OCI-LY7 (cell line): ENCODE data around the gene THAP2. TPM values are rescaled to one million over a fixed set of nuclear protein-coding genes. Genes with fewer than 3 reads are reported as not detected.

Source experiments
- BruUV-seq: library from RNA; stranded (reverse); fragments of 400-500 nt; replicated peaks from 2 replicates; lab custom pipeline; 2021; lab: Mats Ljungman, UMichigan
- CTCF ChIA-PET: fragments of 300-600 bp; sonication (Branson Sonifier 250); formaldehyde crosslinking; loops from one replicate; lab custom pipeline; 2022; ENCODE audit warnings: antibody characterized with exemption; ENCODE audit not compliant: unreplicated experiment; lab: Charles Lee
- POLR2A ChIA-PET: fragments of 300-600 bp; sonication (Branson Sonifier 250); formaldehyde crosslinking; loops from one replicate; lab custom pipeline; 2022; ENCODE audit warnings: antibody characterized with exemption; lab: Charles Lee
- DNase-seq: peaks from one replicate; pipeline ENCODE4 v3.0.0-alpha.2; 2015; ENCODE audit warnings: low spot score
- H2AFZ ChIP-seq: fragments of 200-600 bp; sonication (generic), shearing (Covaris generic); 2 replicates; pipeline ENCODE4 v1.6.1; 2014; ENCODE audit warnings: mild to moderate bottlenecking, antibody characterized with exemption, low read length, moderate library complexity
- H3K27ac ChIP-seq: fragments of 200-600 bp; sonication (generic); 2 replicates; pipeline ENCODE4 v1.5.1; 2014; ENCODE audit warnings: mixed run types, low read depth, mild to moderate bottlenecking, moderate library complexity, low read length, inconsistent platforms; ENCODE audit not compliant: poor library complexity, severe bottlenecking
- H3K36me3 ChIP-seq: fragments of 200-600 bp; sonication (generic); 2 replicates; pipeline ENCODE4 v1.6.1; 2014; ENCODE audit warnings: mild to moderate bottlenecking, antibody characterized with exemption, low read length, moderate library complexity, mixed read lengths; ENCODE audit not compliant: insufficient read depth
- H3K4me1 ChIP-seq: fragments of 200-600 bp; sonication (generic); 2 replicates; pipeline ENCODE4 v1.5.1; 2014; ENCODE audit warnings: mild to moderate bottlenecking, low read length; ENCODE audit not compliant: insufficient read depth, poor library complexity, severe bottlenecking
- H3K4me2 ChIP-seq: fragments of 200-600 bp; sonication (generic); 2 replicates; pipeline ENCODE4 v1.6.1; 2014; ENCODE audit warnings: mild to moderate bottlenecking, low read length
- H3K4me3 ChIP-seq: fragments of 200-600 bp; sonication (generic); 2 replicates; pipeline ENCODE4 v1.5.1; 2014; ENCODE audit warnings: mild to moderate bottlenecking, low read depth, low read length; ENCODE audit not compliant: poor library complexity, severe bottlenecking
- H3K79me2 ChIP-seq: fragments of 200-600 bp; sonication (generic); 2 replicates; pipeline ENCODE4 v1.6.1; 2016; ENCODE audit warnings: low read depth, mild to moderate bottlenecking, low read length, moderate library complexity, mixed read lengths; ENCODE audit not compliant: insufficient read depth
- H3K9me2 ChIP-seq: fragments of 200-600 bp; sonication (generic); 2 replicates; pipeline ENCODE4 v1.6.1; 2016; ENCODE audit warnings: mild to moderate bottlenecking, low read length, mixed read lengths; ENCODE audit not compliant: insufficient read depth
- H3K9me3 ChIP-seq: fragments of 200-600 bp; sonication (generic); 2 replicates; pipeline ENCODE4 v1.6.1; 2014; ENCODE audit warnings: mild to moderate bottlenecking, mixed run types, low read length, mixed read lengths
- H4K20me1 ChIP-seq: fragments of 200-600 bp; sonication (generic); 2 replicates; pipeline ENCODE4 v1.6.1; 2014; ENCODE audit warnings: mild to moderate bottlenecking, antibody characterized with exemption, low read length, moderate library complexity, mixed read lengths; ENCODE audit not compliant: insufficient read depth
- EZH2phosphoT487 ChIP-seq: fragments of 200-600 bp; sonication (generic); IDR thresholded peaks from 2 replicates; pipeline ENCODE4 v1.6.1; 2018; ENCODE audit warnings: low read depth, borderline replicate concordance, mild to moderate bottlenecking, mixed run types, antibody characterized with exemption, low read length, moderate library complexity, mixed read lengths
- intact Hi-C: fragments of 100-400 bp; cut with micrococcal nuclease; formaldehyde crosslinking; loops from one replicate; pipeline ENCODE4 v1.10.0; 2022; ENCODE audit not compliant: unreplicated experiment
- total RNA-seq, 2 experiments: library from RNA; depleted of rRNA in 1 of 2; stranded (reverse); fragments of >200 nt in 1 of 2; shearing (Covaris generic) in 1 of 2; gene quantifications; 2 replicates each; pipeline ENCODE4 v1.2.3, GENCODE V29; 2014 to 2022
- TF ChIP-seq, protein P1 (sequence below): fragments of 200-600 bp; sonication (generic); conservative IDR thresholded peaks from 2 replicates; pipeline ENCODE4 v1.5.1; 2014; ENCODE audit warnings: mild to moderate bottlenecking, antibody characterized with exemption, low read length, moderate library complexity, mixed read lengths

Gene THAP2
- total RNA-seq, 2 experiments from 2014 or later: 8.2 to 9.3 TPM

GRCh38 chr12:71652656-71653055, 11.4 kb upstream of the THAP2 start:
- POLR2A ChIA-PET: no interaction called here

GRCh38 chr12:71653137-71653536, 11.0 kb upstream of the THAP2 start:
- Histone ChIP-seq H4K20me1 (no peaks in the 10 kb centered on the region), H3K4me2 (no peak overlapping the region), H3K4me1 (no peaks in the 10 kb centered on the region), H3K79me2 (peaks cover 87% of the 10 kb centered on the region), H3K27ac (no peak overlapping the region), H2AFZ (no peak overlapping the region), H3K36me3 (peaks cover 97% of the 10 kb centered on the region), H3K9me3 (peaks cover 30% of the 10 kb centered on the region), H3K9me2 (no peaks in the 10 kb centered on the region), H3K4me3 (no peak overlapping the region)
- no peak for DNase-seq
- BruUV-seq: no TSS peak
- CTCF ChIA-PET: no interaction called here
- intact Hi-C loops: no loop called here
- POLR2A ChIA-PET: no interaction called here
- TF ChIP-seq EZH2phosphoT487: no peak
- TF ChIP-seq, protein P1, sequence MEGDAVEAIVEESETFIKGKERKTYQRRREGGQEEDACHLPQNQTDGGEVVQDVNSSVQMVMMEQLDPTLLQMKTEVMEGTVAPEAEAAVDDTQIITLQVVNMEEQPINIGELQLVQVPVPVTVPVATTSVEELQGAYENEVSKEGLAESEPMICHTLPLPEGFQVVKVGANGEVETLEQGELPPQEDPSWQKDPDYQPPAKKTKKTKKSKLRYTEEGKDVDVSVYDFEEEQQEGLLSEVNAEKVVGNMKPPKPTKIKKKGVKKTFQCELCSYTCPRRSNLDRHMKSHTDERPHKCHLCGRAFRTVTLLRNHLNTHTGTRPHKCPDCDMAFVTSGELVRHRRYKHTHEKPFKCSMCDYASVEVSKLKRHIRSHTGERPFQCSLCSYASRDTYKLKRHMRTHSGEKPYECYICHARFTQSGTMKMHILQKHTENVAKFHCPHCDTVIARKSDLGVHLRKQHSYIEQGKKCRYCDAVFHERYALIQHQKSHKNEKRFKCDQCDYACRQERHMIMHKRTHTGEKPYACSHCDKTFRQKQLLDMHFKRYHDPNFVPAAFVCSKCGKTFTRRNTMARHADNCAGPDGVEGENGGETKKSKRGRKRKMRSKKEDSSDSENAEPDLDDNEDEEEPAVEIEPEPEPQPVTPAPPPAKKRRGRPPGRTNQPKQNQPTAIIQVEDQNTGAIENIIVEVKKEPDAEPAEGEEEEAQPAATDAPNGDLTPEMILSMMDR: no peak

More at GRCh38 chr12:71652656-71653055, 11.4 kb upstream of the THAP2 start:
- H4K20me1 ChIP-seq: no peaks in the 10 kb centered on the region
- H3K9me3 ChIP-seq: peaks cover 30% of the 10 kb centered on the region
- no peak overlapping the region for H3K4me2 ChIP-seq
- CTCF ChIA-PET: no interaction called here
- no peak overlapping the region for H2AFZ ChIP-seq
- H3K9me2 ChIP-seq: no peaks in the 10 kb centered on the region
- no peak for TF ChIP-seq EZH2phosphoT487
- TF ChIP-seq, protein P1: no peak
- DNase-seq: no peak
- BruUV-seq: no TSS peak
- H3K4me1 ChIP-seq: no peaks in the 10 kb centered on the region
- peaks cover 96% of the 10 kb centered on the region for H3K36me3 ChIP-seq
- intact Hi-C loops: no loop called here
- no peak overlapping the region for H3K27ac ChIP-seq
- no peak overlapping the region for H3K4me3 ChIP-seq
- peaks cover 92% of the 10 kb centered on the region for H3K79me2 ChIP-seq

GRCh38 chr12:71654200-71654599, 9.9 kb upstream of the THAP2 start:
- no TSS peak for BruUV-seq
- Histone ChIP-seq H3K4me2 (no peak overlapping the region), H4K20me1 (no peaks in the 10 kb centered on the region), H2AFZ (no peak overlapping the region), H3K9me2 (no peaks in the 10 kb centered on the region), H3K36me3 (peaks cover 99% of the 10 kb centered on the region), H3K27ac (no peak overlapping the region), H3K4me1 (no peaks in the 10 kb centered on the region), H3K9me3 (peaks cover 30% of the 10 kb centered on the region), H3K4me3 (no peak overlapping the region), H3K79me2 (peaks cover 85% of the 10 kb centered on the region)
- intact Hi-C loops: no loop called here
- TF ChIP-seq, protein P1: no peak
- TF ChIP-seq EZH2phosphoT487: no peak
- DNase-seq: no peak
- ChIA-PET POLR2A (no interaction called here), CTCF (no interaction called here)
